GM10248 (cell line): Measurements from ENCODE around the gene ASB6.

Experiments used
- CTCF ChIA-PET: fragments of 300-600 bp; sonication (Branson Sonifier 250); formaldehyde crosslinking; extraction: SDS; loops from one replicate; lab custom pipeline; 2021; ENCODE audit warnings: antibody characterized with exemption; lab: Yijun Ruan, JAX
- POLR2A ChIA-PET: fragments of 350-650 bp; sonication (Branson Sonifier 250); formaldehyde crosslinking; extraction: SDS; loops from one replicate; lab custom pipeline; 2020; ENCODE audit warnings: antibody characterized with exemption; lab: Yijun Ruan, JAX
- DNase-seq: peaks from one replicate; pipeline ENCODE4 v3.0.0; 2012; ENCODE audit errors: extremely low spot score
- CTCF ChIP-seq: IDR thresholded peaks from 2 replicates; pipeline ENCODE4 v1.5.1; 2012; ENCODE audit warnings: mild to moderate bottlenecking, low read depth; ENCODE audit errors: extremely low read depth, missing control alignments, control extremely low read depth

The ASB6 gene

GRCh38 chr9:129671065-129671464 lies 29.1 kb upstream of the ASB6 start:
- no peak for TF ChIP-seq CTCF
- CTCF ChIA-PET, result no interaction called here
- no peak for DNase-seq

GRCh38 chr9:129669946-129670345 lies 28.0 kb upstream of the ASB6 start:
- ChIA-PET POLR2A (no interaction called here), CTCF (no interaction called here)
- TF ChIP-seq CTCF, result no peak
- DNase-seq, result no peak

More at GRCh38 chr9:129671065-129671464, 29.1 kb upstream of the ASB6 start:
- POLR2A ChIA-PET, result no interaction called here

- POLR2A ChIA-PET, result no interaction called here
- no peak for TF ChIP-seq CTCF
- no peak for DNase-seq
- CTCF ChIA-PET, result no interaction called here
Measured at GRCh38 chr9:129669141-129669718, 27.3 kb upstream of the ASB6 start.

- CTCF ChIA-PET, result no interaction called here
- TF ChIP-seq CTCF, result no peak
- POLR2A ChIA-PET, result no interaction called here
Measured at GRCh38 chr9:129667850-129668249, 25.9 kb upstream of the ASB6 start.

GRCh38 chr9:129667378-129667777 lies 25.4 kb upstream of the ASB6 start:
- TF ChIP-seq CTCF, result no peak
- ChIA-PET CTCF (no interaction called here), POLR2A (no interaction called here)

More at GRCh38 chr9:129667850-129668249, 25.9 kb upstream of the ASB6 start:
- DNase-seq, result no peak

GRCh38 chr9:129666575-129666974 lies 24.6 kb upstream of the ASB6 start:
- ChIA-PET POLR2A (no interaction called here), CTCF (no interaction called here)
- TF ChIP-seq CTCF, result no peak
- DNase-seq, result no peak

More at GRCh38 chr9:129667378-129667777, 25.4 kb upstream of the ASB6 start:
- no peak for DNase-seq
